CD4-positive, alpha-beta T cell (primary cell): ENCODE results near the gene UQCR11. TPM values are rescaled to one million over a fixed set of nuclear protein-coding genes. Genes with fewer than 3 reads are reported as not detected.
A peak's percentile ranks its signal among the peaks of the same experiment; 100 is the strongest.

ENCODE experiments used
- ATAC-seq: fragments of 200-7000 bp; cut with Tn5 transposase; one replicate; pipeline ENCODE4 v1.10.0; 2022; ENCODE audit warnings: mild to moderate bottlenecking; ENCODE audit not compliant: poor library complexity
- CTCF ChIA-PET: fragments of 350-600 bp; sonication (Branson Sonifier 250); formaldehyde crosslinking; loops from one replicate; lab custom pipeline; 2021; ENCODE audit warnings: antibody characterized with exemption, inconsistent platforms; lab: Charles Lee
- POLR2A ChIA-PET: fragments of 350-600 bp; sonication (Branson Sonifier 250); formaldehyde crosslinking; loops from one replicate; lab custom pipeline; 2021; ENCODE audit warnings: antibody characterized with exemption, inconsistent platforms; lab: Charles Lee
- DNase-seq, 14 experiments: peaks; one replicate each; pipeline ENCODE4 v3.0.0-alpha.2; 2013 to 2020; ENCODE audit warnings: mixed read lengths in 2 of 14
- H3K27ac ChIP-seq, 2 donors: one replicate each; pipeline versions ENCODE4 v1.5.1 to v1.7.0; 2013; ENCODE audit warnings: low read length in 2 of 2, low read depth in 1 of 2, mild to moderate bottlenecking in 1 of 2
- H3K27me3 ChIP-seq, 2 experiments: 1 replicate in 1 of 2; 2 replicates in 1 of 2; pipeline versions ENCODE4 v1.6.1 to v1.7.0; 2013; ENCODE audit warnings: low read length in 2 of 2, control low read depth in 1 of 2, mild to moderate bottlenecking in 1 of 2, moderate library complexity in 1 of 2; ENCODE audit not compliant: insufficient read depth in 2 of 2, control insufficient read depth in 1 of 2
- H3K36me3 ChIP-seq: one replicate; pipeline ENCODE4 v1.6.1; 2013; ENCODE audit warnings: low read length, control low read depth; ENCODE audit not compliant: insufficient read depth
- H3K4me1 ChIP-seq: one replicate; pipeline ENCODE4 v1.6.1; 2013; ENCODE audit warnings: low read length, control low read depth; ENCODE audit not compliant: insufficient read depth
- H3K4me3 ChIP-seq: one replicate; pipeline ENCODE4 v1.5.1; 2013; ENCODE audit warnings: mild to moderate bottlenecking, low read length, moderate library complexity
- H3K9me3 ChIP-seq, 2 experiments: 1 replicate in 1 of 2; 2 replicates in 1 of 2; pipeline versions ENCODE4 v1.6.1 to v1.7.0; 2013; ENCODE audit warnings: low read length in 2 of 2, mild to moderate bottlenecking in 2 of 2, control low read depth in 1 of 2, moderate library complexity in 1 of 2; ENCODE audit not compliant: control insufficient read depth in 1 of 2, insufficient read depth in 1 of 2
- H3K27ac Mint-ChIP-seq: one replicate; pipeline ENCODE4 v1.8.0; 2020; ENCODE audit warnings: mixed read lengths
- H3K27me3 Mint-ChIP-seq: one replicate; pipeline ENCODE4 v1.8.0; 2021; ENCODE audit warnings: mixed read lengths
- H3K36me3 Mint-ChIP-seq: one replicate; pipeline ENCODE4 v1.8.0; 2021; ENCODE audit warnings: low read depth, mixed read lengths
- H3K4me1 Mint-ChIP-seq: one replicate; pipeline ENCODE4 v1.8.0; 2021; ENCODE audit warnings: low read depth, mixed read lengths
- H3K4me3 Mint-ChIP-seq: one replicate; pipeline ENCODE4 v1.8.0; 2020; ENCODE audit warnings: mild to moderate bottlenecking, mixed read lengths
- H3K9me3 Mint-ChIP-seq: one replicate; pipeline ENCODE4 v1.8.0; 2020; ENCODE audit warnings: mixed read lengths
- intact Hi-C, 2 experiments: fragments of 100-400 bp; cut with DNase I in 1 of 2; cut with micrococcal nuclease in 1 of 2; formaldehyde crosslinking; loops; one replicate each; pipeline versions ENCODE4 v1.15.1 to v1.9.0; 2023 to 2025; cut with DNase I, micrococcal nuclease
- polyA plus RNA-seq, 2 donors: library from polyadenylated mRNA; unstranded; fragments of 120-200 nt; gene quantifications; one replicate each; pipeline ENCODE4 v1.2.1, GENCODE V29; 2013
- total RNA-seq, 174 experiments: library from RNA in 2 of 174; stranded (reverse) in 2 of 174; gene quantifications; one replicate each; pipeline ENCODE4 v1.2.3 and lab custom pipeline; 2021 to 2026
- TF ChIP-seq, protein P1 (sequence below): fragments of 200-600 bp; IDR thresholded peaks from one replicate; pipeline ENCODE4 v1.8.0; 2022; ENCODE audit warnings: antibody characterized with exemption, mild to moderate bottlenecking

Gene UQCR11
- total RNA-seq (10 to 100 TPM; 88.9 to 93.8 TPM), total RNA-seq (lab: John Stamatoyannopoulos, UW) (7.0 to 24.4 (median 16.3) reads per million in 172 experiments)
- polyA plus RNA-seq (2013, experiment 1 of 2): 110 TPM
- 98.1 TPM for polyA plus RNA-seq (2013, experiment 2 of 2)

DNA sequence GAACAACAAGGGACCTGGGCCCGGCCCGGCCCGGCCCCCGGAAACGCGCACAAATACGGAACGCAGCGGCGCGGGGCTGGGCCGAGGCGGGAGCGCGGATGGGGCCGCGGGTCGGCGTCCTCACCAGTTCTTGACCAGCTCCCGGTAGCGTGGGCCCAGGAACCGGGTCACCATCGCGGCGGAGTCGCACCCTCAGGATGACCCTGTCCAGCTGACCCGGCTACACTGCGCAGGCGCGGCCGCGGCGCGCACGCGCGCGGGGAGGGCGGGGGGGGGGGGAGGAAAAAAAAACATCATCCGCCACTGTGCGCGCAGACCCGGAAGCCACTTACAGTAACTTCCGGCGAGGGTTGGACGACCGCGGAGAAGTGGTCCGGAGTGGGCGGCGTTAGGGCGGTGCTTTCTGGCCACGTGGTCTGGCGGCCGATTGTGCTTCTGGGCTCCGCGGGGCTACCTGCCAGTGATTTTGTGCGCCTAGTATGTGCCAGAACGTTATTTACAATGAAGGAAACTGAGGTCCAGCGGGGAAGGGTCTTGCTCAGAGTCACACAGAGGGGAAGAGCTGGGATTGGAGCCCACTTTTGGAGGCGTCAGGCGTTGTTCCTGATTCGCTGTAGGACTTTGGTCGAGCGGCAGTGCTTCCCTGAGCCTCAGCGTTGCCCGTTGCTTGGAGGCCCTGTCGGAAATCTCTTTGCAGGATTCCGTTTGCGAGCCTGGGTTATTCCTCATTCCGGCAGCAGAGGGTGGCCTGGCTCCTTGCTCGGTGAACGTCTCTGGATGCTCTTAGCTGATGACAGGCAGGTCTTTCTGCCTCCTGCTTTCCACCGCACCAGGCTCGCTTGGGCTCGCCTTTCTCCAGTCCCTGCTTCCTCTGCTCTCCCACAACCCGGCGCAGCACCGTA, at the start of gene UQCR11:
Gene UQCR11 (minus strand): TSS at position 227 of the 902 bp plus-strand sequence. CDS start 53 bp downstream, at position 174.
- H3K27me3 Mint-ChIP-seq: no peaks in the 10 kb centered on the region
- H3K4me1 ChIP-seq: peaks cover 77% of the 10 kb centered on the region
- ChIA-PET CTCF (interaction anchor here (0.7 to 2.5 kb wide), 9 partner anchors 11 to 221 kb away, joined by 3 to 31 read pairs (median 5); partner anchors contain the start of genes MBD3 and TCF3), POLR2A (interaction anchor here (0.7 to 4.8 kb wide), 11 partner anchors 13 to 924 kb away, joined by 3 to 78 read pairs (median 4); partner anchors contain the start of genes FAM174C, MBD3 and TCF3)
- H3K4me3 Mint-ChIP-seq: peak within 1 kb of the TSS; percentile 93
- H3K4me1 Mint-ChIP-seq: peaks cover 39% of the 10 kb centered on the region
- H3K27me3 ChIP-seq: no peaks in the 10 kb centered on the region
- intact Hi-C loops: loop anchor here (1.0 to 5.0 kb wide), 8 partner anchors 13 to 207 kb away; partner anchors contain the start of genes ATP8B3 (in 1 of the 2), MBD3 (in 1 of the 2), MEX3D (in 1 of the 2) and TCF3 (in 1 of the 2)
- H3K36me3 Mint-ChIP-seq: peaks cover 28% of the 10 kb centered on the region
- ATAC-seq (peak; percentile 87), DNase-seq (peak; percentile 79 to 96 (median 88))
- no peaks in the 10 kb centered on the region for H3K9me3 Mint-ChIP-seq
- peak within 1 kb of the TSS; percentile 97 for H3K27ac Mint-ChIP-seq
- TF ChIP-seq, protein P1, sequence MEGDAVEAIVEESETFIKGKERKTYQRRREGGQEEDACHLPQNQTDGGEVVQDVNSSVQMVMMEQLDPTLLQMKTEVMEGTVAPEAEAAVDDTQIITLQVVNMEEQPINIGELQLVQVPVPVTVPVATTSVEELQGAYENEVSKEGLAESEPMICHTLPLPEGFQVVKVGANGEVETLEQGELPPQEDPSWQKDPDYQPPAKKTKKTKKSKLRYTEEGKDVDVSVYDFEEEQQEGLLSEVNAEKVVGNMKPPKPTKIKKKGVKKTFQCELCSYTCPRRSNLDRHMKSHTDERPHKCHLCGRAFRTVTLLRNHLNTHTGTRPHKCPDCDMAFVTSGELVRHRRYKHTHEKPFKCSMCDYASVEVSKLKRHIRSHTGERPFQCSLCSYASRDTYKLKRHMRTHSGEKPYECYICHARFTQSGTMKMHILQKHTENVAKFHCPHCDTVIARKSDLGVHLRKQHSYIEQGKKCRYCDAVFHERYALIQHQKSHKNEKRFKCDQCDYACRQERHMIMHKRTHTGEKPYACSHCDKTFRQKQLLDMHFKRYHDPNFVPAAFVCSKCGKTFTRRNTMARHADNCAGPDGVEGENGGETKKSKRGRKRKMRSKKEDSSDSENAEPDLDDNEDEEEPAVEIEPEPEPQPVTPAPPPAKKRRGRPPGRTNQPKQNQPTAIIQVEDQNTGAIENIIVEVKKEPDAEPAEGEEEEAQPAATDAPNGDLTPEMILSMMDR: peak; percentile 67
- peaks cover 5% of the 10 kb centered on the region for H3K36me3 ChIP-seq
- peak within 1 kb of the TSS; percentile 77 to 86 for H3K27ac ChIP-seq
- H3K4me3 ChIP-seq: peak within 1 kb of the TSS; percentile 99
- no peaks in the 10 kb centered on the region for H3K9me3 ChIP-seq

DNA sequence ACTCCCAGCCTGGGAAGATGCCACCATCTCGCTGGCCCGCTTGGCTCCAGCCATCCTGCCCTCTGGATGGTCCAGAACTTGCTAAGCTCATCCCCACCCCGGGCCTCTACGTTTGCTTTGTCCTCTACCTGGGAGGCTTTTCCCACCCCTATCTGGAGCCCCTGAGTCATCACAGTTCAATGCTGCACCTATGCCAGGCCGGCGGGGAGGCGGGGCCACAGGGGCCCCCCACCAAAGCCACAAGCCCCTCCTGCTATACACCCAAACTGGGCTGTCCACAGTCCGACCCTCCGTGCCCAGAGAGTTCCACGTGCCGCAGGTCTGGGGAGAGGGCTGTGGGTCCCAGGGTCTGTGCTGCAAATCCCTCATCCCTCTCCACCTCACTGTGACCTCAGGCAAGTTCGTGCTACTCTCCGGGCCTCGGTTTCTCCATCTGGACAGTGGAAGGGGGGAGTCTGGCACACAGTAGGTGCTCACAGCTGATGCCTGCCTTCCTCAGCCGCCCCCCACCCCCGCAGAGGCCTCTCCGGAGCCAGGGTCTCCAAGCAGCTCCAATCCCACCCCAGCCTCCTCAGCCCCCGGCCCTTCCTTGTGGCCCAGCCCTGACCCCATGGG, 49.0 kb upstream of the UQCR11 start:
- H3K4me3 ChIP-seq: no peak overlapping the region
- Mint-ChIP-seq H3K36me3 (peaks cover 22% of the 10 kb centered on the region), H3K27ac (no peak overlapping the region), H3K4me1 (peaks cover 14% of the 10 kb centered on the region), H3K4me3 (peak overlapping the region; percentile 34), H3K27me3 (peaks cover 10% of the 10 kb centered on the region), H3K9me3 (no peaks in the 10 kb centered on the region)
- DNase-seq (peak in 1 of 14 experiments; percentile 43), ATAC-seq (no peak)
- H3K36me3 ChIP-seq: peaks cover 4% of the 10 kb centered on the region
- TF ChIP-seq, protein P1: no peak
- peaks cover 26% of the 10 kb centered on the region for H3K4me1 ChIP-seq
- CTCF ChIA-PET: no interaction called here
- no peak overlapping the region for H3K27ac ChIP-seq
- POLR2A ChIA-PET: no interaction called here
- peaks cover 0 to 3% of the 10 kb centered on the region in 2 experiments for H3K9me3 ChIP-seq
- no peaks in the 10 kb centered on the region for H3K27me3 ChIP-seq
- intact Hi-C loops: loop anchor here in 1 of 2 experiments (1.0 to 10.0 kb wide), 2 partner anchors 84 to 249 kb away; partner anchors contain the start of genes DAZAP1 and GAMT

DNA sequence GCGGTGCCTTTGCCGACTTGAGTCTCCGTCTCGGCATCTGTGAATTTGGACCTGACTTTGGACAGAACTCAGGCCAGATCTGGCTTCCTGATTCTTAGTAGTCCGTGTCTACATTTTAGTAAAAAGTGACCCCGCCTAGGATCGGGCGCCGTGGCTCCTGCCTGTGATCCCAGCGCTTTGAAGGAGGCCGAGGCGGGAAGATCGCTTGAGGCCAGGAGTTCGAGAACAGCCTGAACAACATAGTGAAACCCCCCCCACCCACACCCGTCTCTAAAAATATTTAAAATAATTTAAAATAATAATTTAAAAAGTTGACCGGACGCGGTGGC, 48.0 kb upstream of the UQCR11 start:
- H3K4me3 ChIP-seq: peak overlapping the region; percentile 63
- ATAC-seq (no peak), DNase-seq (no peak)
- H3K27ac Mint-ChIP-seq: peak overlapping the region; percentile 98
- H3K27me3 Mint-ChIP-seq: peaks cover 10% of the 10 kb centered on the region
- H3K9me3 Mint-ChIP-seq: no peaks in the 10 kb centered on the region
- H3K27ac ChIP-seq: peak overlapping the region in 1 of 2 donors; percentile 75
- peaks cover 14% of the 10 kb centered on the region for H3K4me1 Mint-ChIP-seq
- ChIA-PET POLR2A (interaction anchor here (0.6 to 4.6 kb wide), 12 partner anchors 12 to 1253 kb away, joined by 3 to 78 read pairs (median 4); partner anchors contain the start of genes CIRBP, FAM174C, LMNB2 and MBD3), CTCF (interaction anchor here (0.9 to 2.2 kb wide), 2 partner anchors 48 to 289 kb away, joined by 3 to 14 read pairs; partner anchors contain the start of gene UQCR11)
- H3K4me1 ChIP-seq: peaks cover 26% of the 10 kb centered on the region
- H3K9me3 ChIP-seq: peaks cover 0 to 3% of the 10 kb centered on the region in 2 experiments
- H3K4me3 Mint-ChIP-seq: peak overlapping the region; percentile 93
- H3K36me3 Mint-ChIP-seq: peaks cover 26% of the 10 kb centered on the region
- no peaks in the 10 kb centered on the region for H3K27me3 ChIP-seq
- H3K36me3 ChIP-seq: peaks cover 7% of the 10 kb centered on the region
- intact Hi-C loops: loop anchor here in 1 of 2 experiments (10.0 kb wide), 1 partner anchor 248 kb away; the partner anchor contains the start of genes DAZAP1 and GAMT
- TF ChIP-seq, protein P1: no peak
